GM18508 (cell line): ENCODE measurements around the gene GATA2.

Experiments
- ATAC-seq: cut with Tn5 transposase; IDR thresholded peaks from one replicate; pipeline ENCODE4 v1.9.1; 2021; ENCODE audit warnings: moderate number of reproducible peaks; ENCODE audit not compliant: insufficient read depth, unreplicated experiment

The GATA2 gene

GRCh38 chr3:128489674-128489926 is 3.4 kb downstream of the GATA2 start:
- no peak for ATAC-seq

- ATAC-seq = no peak
These were observed 3.9 kb downstream of the GATA2 start for GRCh38 chr3:128488991-128489673.

- no peak for ATAC-seq
These were observed 4.4 kb downstream of the GATA2 start for GRCh38 chr3:128488636-128488990.

- ATAC-seq = no peak
These were observed 5.0 kb downstream of the GATA2 start for GRCh38 chr3:128487813-128488635.

- no peak for ATAC-seq
These were observed 5.5 kb downstream of the GATA2 start for GRCh38 chr3:128487538-128487812.

GRCh38 chr3:128486681-128487537 is 6.1 kb downstream of the GATA2 start:
- ATAC-seq = no peak

- no peak for ATAC-seq
These were observed 6.8 kb downstream of the GATA2 start for GRCh38 chr3:128486205-128486628.

- no peak for ATAC-seq
These were observed 7.5 kb downstream of the GATA2 start for GRCh38 chr3:128485282-128486204.

- ATAC-seq = no peak
These were observed 8.4 kb downstream of the GATA2 start for GRCh38 chr3:128484404-128485281.

- ATAC-seq = no peak
These were observed 9.2 kb downstream of the GATA2 start for GRCh38 chr3:128483657-128484403.

GRCh38 chr3:128482666-128483656 is 10.0 kb downstream of the GATA2 start:
- ATAC-seq = no peak

GRCh38 chr3:128482175-128482574 is 10.8 kb downstream of the GATA2 start:
- ATAC-seq = no peak

- no peak for ATAC-seq
These were observed 11.5 kb downstream of the GATA2 start for GRCh38 chr3:128481438-128481942.

- no peak for ATAC-seq
These were observed 12.1 kb downstream of the GATA2 start for GRCh38 chr3:128480717-128481437.

- ATAC-seq = no peak
These were observed 12.7 kb downstream of the GATA2 start for GRCh38 chr3:128480278-128480677.

GRCh38 chr3:128479558-128480086 is 13.4 kb downstream of the GATA2 start:
- ATAC-seq = no peak
